ENCODE data around the gene CT45A8.
"Not testable (repeated sequence)": the region's sequence is repeated elsewhere in the genome, so short reads cannot be mapped to it uniquely, and the experiment has no call there.

CT45A8 gene, protein sequence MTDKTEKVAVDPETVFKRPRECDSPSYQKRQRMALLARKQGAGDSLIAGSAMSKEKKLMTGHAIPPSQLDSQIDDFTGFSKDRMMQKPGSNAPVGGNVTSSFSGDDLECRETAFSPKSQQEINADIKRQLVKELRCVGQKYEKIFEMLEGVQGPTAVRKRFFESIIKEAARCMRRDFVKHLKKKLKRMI

DNA sequence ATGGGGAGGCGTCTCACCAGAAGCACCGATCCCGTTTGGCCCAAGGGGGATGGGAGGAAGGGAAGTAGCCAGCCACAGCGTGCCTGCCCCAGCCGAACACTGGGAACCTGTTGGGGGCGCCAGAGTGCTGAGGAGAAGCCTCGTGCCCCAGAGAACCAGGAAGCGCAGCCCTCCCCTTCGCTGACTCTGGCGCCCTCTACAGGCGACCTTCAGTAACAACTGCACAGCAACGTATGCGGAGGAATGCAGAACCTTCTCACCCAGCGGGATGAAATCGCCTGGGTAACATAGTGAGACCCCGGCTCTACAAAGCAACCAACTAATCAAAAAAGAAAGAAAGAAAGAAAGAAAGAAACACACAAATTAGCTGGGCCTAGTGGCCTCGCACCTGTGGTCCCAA is at the start of gene CT45A8:
CT45A8 (minus strand) TSS at position 101 of the 400 bp plus-strand sequence. CDS start 3,755 bp downstream, outside the sequence.
- H3K4me1 ChIP-seq; H3K27me3 ChIP-seq (ENCODE audit: control insufficient read depth, insufficient read depth, low read length); H3K4me3 ChIP-seq (ENCODE audit: low read depth, low read length); H3K27ac ChIP-seq; H3K9ac ChIP-seq; H3K9me3 ChIP-seq (ENCODE audit: control insufficient read depth, low read length); H3K4me2 ChIP-seq (ENCODE audit: low read length); H3K79me2 ChIP-seq; H2AFZ ChIP-seq; H3K36me3 ChIP-seq (ENCODE audit: control insufficient read depth, insufficient read depth, low read length): not testable (repeated sequence)

DNA sequence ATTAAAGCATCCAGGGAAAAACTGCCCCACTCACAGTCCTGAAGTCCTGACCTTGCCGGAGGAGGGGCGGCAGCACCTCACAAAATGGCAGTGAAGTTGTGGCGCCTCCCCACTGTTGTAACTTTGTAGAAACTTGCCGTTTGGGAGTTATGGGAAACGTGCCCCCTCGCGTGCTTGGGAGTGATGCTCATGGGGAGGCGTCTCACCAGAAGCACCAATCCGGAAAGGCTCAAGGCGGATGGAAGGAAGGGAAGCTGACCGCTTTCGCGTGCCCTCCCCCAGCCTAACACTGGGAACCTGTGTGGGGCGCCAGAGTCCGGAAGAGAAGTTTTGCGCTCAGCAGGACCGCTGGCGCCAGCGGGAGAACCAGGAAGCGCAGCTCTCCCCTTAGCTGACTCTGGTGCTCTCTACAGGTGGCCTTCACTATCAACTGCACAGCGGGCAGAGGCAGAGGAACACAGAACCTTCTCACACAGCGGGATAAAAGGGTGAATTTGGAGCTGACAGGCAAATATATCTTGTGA is 39.0 kb upstream of the CT45A8 start, which contains the start of the genes CT45A10 and SAGE1:
CT45A10 (minus strand) TSS at position 151 of the 524 bp plus-strand sequence. CDS start 8,100 bp downstream, outside the sequence.
SAGE1 (plus strand) TSS at position 423 of the 524 bp plus-strand sequence. CDS start 2,527 bp downstream, outside the sequence.
- H3K4me2 ChIP-seq (ENCODE audit: low read length), result no peak within 1 kb of the TSS
- H3K4me1 ChIP-seq, result no peaks in the 10 kb centered on the region
- TF ChIP-seq, protein P1, sequence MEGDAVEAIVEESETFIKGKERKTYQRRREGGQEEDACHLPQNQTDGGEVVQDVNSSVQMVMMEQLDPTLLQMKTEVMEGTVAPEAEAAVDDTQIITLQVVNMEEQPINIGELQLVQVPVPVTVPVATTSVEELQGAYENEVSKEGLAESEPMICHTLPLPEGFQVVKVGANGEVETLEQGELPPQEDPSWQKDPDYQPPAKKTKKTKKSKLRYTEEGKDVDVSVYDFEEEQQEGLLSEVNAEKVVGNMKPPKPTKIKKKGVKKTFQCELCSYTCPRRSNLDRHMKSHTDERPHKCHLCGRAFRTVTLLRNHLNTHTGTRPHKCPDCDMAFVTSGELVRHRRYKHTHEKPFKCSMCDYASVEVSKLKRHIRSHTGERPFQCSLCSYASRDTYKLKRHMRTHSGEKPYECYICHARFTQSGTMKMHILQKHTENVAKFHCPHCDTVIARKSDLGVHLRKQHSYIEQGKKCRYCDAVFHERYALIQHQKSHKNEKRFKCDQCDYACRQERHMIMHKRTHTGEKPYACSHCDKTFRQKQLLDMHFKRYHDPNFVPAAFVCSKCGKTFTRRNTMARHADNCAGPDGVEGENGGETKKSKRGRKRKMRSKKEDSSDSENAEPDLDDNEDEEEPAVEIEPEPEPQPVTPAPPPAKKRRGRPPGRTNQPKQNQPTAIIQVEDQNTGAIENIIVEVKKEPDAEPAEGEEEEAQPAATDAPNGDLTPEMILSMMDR (IDR thresholded peaks at IDR 0.05), result no peak
- H3K27ac ChIP-seq, result no peak within 1 kb of the TSS
- no peaks in the 10 kb centered on the region for H3K9me3 ChIP-seq (ENCODE audit: control insufficient read depth, low read length)
- no peaks in the 10 kb centered on the region for H3K27me3 ChIP-seq (ENCODE audit: control insufficient read depth, insufficient read depth, low read length)
- H3K36me3 ChIP-seq (ENCODE audit: control insufficient read depth, insufficient read depth, low read length), result no peaks in the 10 kb centered on the region
- H3K9ac ChIP-seq, result no peak within 1 kb of the TSS
- no peak within 1 kb of the TSS for H3K4me3 ChIP-seq (ENCODE audit: low read depth, low read length)
- H2AFZ ChIP-seq, result no peak within 1 kb of the TSS
- H3K79me2 ChIP-seq, result no peaks in the 10 kb centered on the region

DNA sequence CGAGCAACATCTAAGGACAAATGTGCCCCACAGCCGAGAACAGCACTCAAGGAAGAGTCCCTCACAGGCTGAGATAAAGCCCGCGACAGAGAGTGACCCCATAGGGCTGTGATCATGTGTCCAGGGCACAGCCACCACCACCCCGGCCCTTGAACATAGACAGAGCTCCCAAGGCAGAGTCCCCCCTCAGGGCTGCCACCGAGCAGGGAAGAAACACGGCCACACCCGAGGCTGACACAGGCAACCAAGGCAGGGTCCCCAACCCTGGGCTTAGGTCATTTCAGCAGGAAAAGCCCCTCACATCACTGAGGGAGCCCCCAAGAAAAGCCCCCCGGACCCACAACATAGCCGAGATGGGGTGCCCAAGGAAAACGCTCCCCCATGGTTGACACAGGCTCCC is 38.4 kb upstream of the CT45A8 start:
- Histone ChIP-seq H2AFZ (no peak overlapping the region), H3K9ac (no peak overlapping the region), H3K27me3 (ENCODE audit: control insufficient read depth, insufficient read depth, low read length) (no peaks in the 10 kb centered on the region), H3K9me3 (ENCODE audit: control insufficient read depth, low read length) (no peaks in the 10 kb centered on the region), H3K36me3 (ENCODE audit: control insufficient read depth, insufficient read depth, low read length) (no peaks in the 10 kb centered on the region), H3K27ac (no peak overlapping the region), H3K79me2 (no peaks in the 10 kb centered on the region), H3K4me3 (ENCODE audit: low read depth, low read length) (no peak overlapping the region), H3K4me2 (ENCODE audit: low read length) (no peak overlapping the region), H3K4me1 (no peaks in the 10 kb centered on the region)
- TF ChIP-seq, protein P1 (IDR thresholded peaks at IDR 0.05), result no peak

DNA sequence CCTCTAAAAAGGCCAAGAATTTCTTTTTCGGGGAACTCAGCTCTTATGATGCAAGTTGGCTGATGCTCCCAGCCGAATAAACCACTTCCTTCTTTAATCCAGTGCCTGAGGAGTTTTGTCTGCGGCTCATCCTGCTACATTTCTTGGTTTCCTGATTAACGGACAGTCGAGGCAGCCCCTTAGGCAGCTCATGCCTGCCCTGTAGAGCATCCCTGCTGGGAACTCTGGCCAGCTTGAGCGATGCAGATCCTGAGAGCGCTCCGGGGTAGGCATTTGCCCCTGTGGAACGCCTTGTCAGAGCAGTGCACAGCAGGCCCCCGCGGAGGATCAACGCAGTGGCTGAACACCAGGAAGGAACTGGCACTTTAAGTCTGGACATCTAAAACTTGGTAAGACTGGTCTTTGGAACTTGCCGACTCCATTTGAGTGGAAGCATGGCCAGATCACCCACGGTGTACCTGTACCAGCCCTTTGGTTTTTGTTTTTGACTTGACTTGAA is 35.8 kb upstream of the CT45A8 start:
- Histone ChIP-seq H3K27me3 (ENCODE audit: control insufficient read depth, insufficient read depth, low read length) (no peaks in the 10 kb centered on the region), H3K9ac (no peak overlapping the region), H2AFZ (no peak overlapping the region), H3K27ac (no peak overlapping the region), H3K4me1 (no peaks in the 10 kb centered on the region), H3K4me2 (ENCODE audit: low read length) (no peak overlapping the region), H3K9me3 (ENCODE audit: control insufficient read depth, low read length) (no peaks in the 10 kb centered on the region), H3K36me3 (ENCODE audit: control insufficient read depth, insufficient read depth, low read length) (no peaks in the 10 kb centered on the region), H3K4me3 (ENCODE audit: low read depth, low read length) (no peak overlapping the region), H3K79me2 (no peaks in the 10 kb centered on the region)
- TF ChIP-seq, protein P1 (IDR thresholded peaks at IDR 0.05), result no peak

DNA sequence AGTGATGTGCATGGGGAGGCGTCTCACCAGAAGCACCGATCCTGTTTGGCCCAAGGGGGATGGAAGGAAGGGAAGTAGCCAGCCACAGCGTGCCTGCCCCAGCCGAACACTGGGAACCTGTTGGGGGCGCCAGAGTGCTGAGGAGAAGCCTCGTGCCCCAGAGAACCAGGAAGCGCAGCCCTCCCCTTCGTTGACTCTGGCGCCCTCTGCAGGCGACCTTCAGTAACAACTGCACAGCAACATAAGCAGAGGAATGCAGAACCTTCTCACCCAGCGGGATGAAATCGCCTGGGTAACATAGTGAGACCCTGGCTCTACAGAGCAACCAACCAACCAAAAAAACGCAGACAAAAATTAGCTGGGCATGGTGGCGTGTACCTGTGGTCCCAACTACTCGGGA is 34.6 kb upstream of the CT45A8 start:
- not testable (repeated sequence) for H3K9ac ChIP-seq; H3K4me3 ChIP-seq (ENCODE audit: low read depth, low read length); H3K36me3 ChIP-seq (ENCODE audit: control insufficient read depth, insufficient read depth, low read length); H3K4me1 ChIP-seq; H3K4me2 ChIP-seq (ENCODE audit: low read length); H3K9me3 ChIP-seq (ENCODE audit: control insufficient read depth, low read length); H2AFZ ChIP-seq; H3K79me2 ChIP-seq; H3K27me3 ChIP-seq (ENCODE audit: control insufficient read depth, insufficient read depth, low read length); H3K27ac ChIP-seq

DNA sequence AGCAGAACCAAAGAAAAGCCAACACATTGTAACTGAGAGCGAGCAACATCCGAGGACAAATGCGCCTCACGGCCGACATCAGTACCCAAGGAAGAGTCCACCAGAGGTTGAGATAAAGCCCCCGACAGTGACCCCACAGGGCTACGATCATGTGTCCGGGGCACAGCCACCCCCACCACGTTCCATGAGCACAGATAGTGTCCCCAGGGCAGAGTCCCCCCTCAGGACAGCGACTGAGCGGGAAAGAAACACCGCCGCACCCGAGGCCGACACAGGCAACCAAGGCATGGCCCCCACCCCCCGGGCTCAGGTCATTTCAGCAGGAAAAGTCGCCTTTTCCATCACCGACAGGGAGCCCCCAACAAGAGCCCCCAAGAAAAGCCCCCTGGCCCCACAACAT is 33.9 kb upstream of the CT45A8 start:
- H3K9me3 ChIP-seq (ENCODE audit: control insufficient read depth, low read length); H3K79me2 ChIP-seq; H3K9ac ChIP-seq; H3K4me2 ChIP-seq (ENCODE audit: low read length); H3K27me3 ChIP-seq (ENCODE audit: control insufficient read depth, insufficient read depth, low read length); H2AFZ ChIP-seq; H3K27ac ChIP-seq; H3K4me1 ChIP-seq; H3K36me3 ChIP-seq (ENCODE audit: control insufficient read depth, insufficient read depth, low read length); H3K4me3 ChIP-seq (ENCODE audit: low read depth, low read length): not testable (repeated sequence)

DNA sequence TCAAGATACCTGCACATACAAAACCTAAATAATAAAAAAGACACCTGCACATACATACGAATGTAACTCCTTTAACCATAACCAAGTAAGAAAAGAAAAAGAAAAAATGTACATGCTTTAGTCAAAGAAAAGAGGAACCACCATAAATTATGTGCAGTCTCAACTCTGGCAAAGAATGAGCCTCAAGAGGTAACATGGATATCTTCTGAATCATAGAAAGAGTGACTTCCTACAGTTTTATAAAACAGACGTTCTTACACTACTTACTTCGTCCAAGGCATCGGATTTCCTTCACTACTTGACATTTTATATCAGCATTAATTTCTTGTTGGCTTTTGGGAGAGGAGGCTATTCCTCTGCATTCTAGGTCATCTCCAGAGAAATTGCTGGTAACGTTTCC is 28.4 kb upstream of the CT45A8 start:
- not testable (repeated sequence) for H3K9me3 ChIP-seq (ENCODE audit: control insufficient read depth, low read length); H3K79me2 ChIP-seq; H3K27ac ChIP-seq; H3K27me3 ChIP-seq (ENCODE audit: control insufficient read depth, insufficient read depth, low read length); H3K36me3 ChIP-seq (ENCODE audit: control insufficient read depth, insufficient read depth, low read length); H3K4me1 ChIP-seq; H3K4me2 ChIP-seq (ENCODE audit: low read length); H3K4me3 ChIP-seq (ENCODE audit: low read depth, low read length); H3K9ac ChIP-seq; H2AFZ ChIP-seq

DNA sequence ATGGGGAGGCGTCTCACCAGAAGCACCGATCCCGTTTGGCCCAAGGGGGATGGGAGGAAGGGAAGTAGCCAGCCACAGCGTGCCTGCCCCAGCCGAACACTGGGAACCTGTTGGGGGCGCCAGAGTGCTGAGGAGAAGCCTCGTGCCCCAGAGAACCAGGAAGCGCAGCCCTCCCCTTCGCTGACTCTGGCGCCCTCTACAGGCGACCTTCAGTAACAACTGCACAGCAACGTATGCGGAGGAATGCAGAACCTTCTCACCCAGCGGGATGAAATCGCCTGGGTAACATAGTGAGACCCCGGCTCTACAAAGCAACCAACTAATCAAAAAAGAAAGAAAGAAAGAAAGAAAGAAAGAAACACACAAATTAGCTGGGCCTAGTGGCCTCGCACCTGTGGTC is 17.4 kb upstream of the CT45A8 start, which contains the start of gene CT45A9:
CT45A9 (minus strand) TSS at position 101 of the 400 bp plus-strand sequence. CDS start 3,751 bp downstream, outside the sequence.
- not testable (repeated sequence) for H2AFZ ChIP-seq; H3K9ac ChIP-seq; H3K36me3 ChIP-seq (ENCODE audit: control insufficient read depth, insufficient read depth, low read length); H3K27me3 ChIP-seq (ENCODE audit: control insufficient read depth, insufficient read depth, low read length); H3K4me2 ChIP-seq (ENCODE audit: low read length); H3K4me3 ChIP-seq (ENCODE audit: low read depth, low read length); H3K27ac ChIP-seq; H3K79me2 ChIP-seq; H3K9me3 ChIP-seq (ENCODE audit: control insufficient read depth, low read length); H3K4me1 ChIP-seq
